Mucosa of descending colon (tissue), 3 donors: ENCODE results near the gene PLEKHG1. TPM values are rescaled to one million over a fixed set of nuclear protein-coding genes. Genes with fewer than 3 reads are reported as not detected.

Source experiments
- ATAC-seq: fragments of 200-7000 bp; cut with Tn5 transposase; one replicate; pipeline ENCODE4 v1.9.1; 2020; ENCODE audit warnings: mild to moderate bottlenecking, moderate library complexity
- DNase-seq, 3 donors: peaks; one replicate each; pipeline ENCODE4 v3.0.0-alpha.2; 2020
- H3K36me3 ChIP-seq: fragments of 200-600 bp; one replicate; pipeline ENCODE4 v1.8.0; 2021; ENCODE audit warnings: low read depth, mild to moderate bottlenecking
- H3K4me1 ChIP-seq: fragments of 200-600 bp; one replicate; pipeline ENCODE4 v1.8.0; 2021; ENCODE audit warnings: low read depth, mild to moderate bottlenecking
- H3K4me3 ChIP-seq: fragments of 200-600 bp; one replicate; pipeline ENCODE4 v1.8.0; 2021; ENCODE audit warnings: mild to moderate bottlenecking
- H3K9me3 ChIP-seq: fragments of 200-600 bp; one replicate; pipeline ENCODE4 v1.8.0; 2021; ENCODE audit warnings: mild to moderate bottlenecking
- intact Hi-C, 2 donors: fragments of 100-400 bp; cut with DNase I in 1 of 2; cut with micrococcal nuclease in 1 of 2; formaldehyde crosslinking; loops; one replicate each; pipeline versions ENCODE4 v1.11.0 to v1.11.1; 2022; cut with DNase I, micrococcal nuclease
- total RNA-seq, 3 donors: library from RNA; stranded (reverse); fragmentation: NEBNext Ultra II Directional in 2 of 3; extraction: Animal tissue kit (Norgen Biotek cat#: 25700) in 2 of 3; gene quantifications; one replicate each; pipeline versions ENCODE4 v1.2.1 to v1.2.4, GENCODE V29; 2021 to 2023
- TF ChIP-seq, protein P1 (sequence below): fragments of 200-600 bp; IDR thresholded peaks from one replicate; pipeline ENCODE4 v1.8.0; 2022; ENCODE audit warnings: antibody characterized with exemption, mild to moderate bottlenecking
- donor health status: DM: no; HTN: no; CAD: no; lungs with moderate emphysema.
- donor health status: DM: no; HTN: no; CAD: no.
- donor health status: DM: no; HTN: yes; CAD: no.

PLEKHG1 gene
- total RNA-seq, 3 donors from 2014 or later = 24.1 to 49.2 (median 29.1) TPM

DNA sequence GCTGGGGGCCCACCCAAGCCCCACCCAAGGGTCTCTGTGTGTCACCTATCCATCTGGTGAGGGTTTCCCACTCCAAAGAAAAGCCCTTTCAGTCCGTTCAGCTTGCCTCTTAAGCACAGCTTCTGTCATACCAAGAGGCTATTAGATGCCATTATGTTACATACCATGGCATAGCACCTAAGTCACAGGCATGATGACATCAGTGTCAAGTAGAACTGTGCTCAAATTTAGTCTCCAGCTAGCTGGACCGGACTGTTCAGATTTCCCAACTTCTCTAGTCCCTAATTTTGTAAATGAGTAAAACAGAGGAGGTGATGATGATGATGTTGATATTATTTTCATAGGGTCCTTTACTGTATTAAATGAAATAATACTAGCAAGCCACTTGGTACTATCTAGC is 19.2 kb upstream of the PLEKHG1 start:
- intact Hi-C loops = no loop called here
- H3K36me3 ChIP-seq = no peaks in the 10 kb centered on the region
- H3K9me3 ChIP-seq = no peaks in the 10 kb centered on the region
- ATAC-seq (no peak), DNase-seq (no peak)
- TF ChIP-seq, protein P1, sequence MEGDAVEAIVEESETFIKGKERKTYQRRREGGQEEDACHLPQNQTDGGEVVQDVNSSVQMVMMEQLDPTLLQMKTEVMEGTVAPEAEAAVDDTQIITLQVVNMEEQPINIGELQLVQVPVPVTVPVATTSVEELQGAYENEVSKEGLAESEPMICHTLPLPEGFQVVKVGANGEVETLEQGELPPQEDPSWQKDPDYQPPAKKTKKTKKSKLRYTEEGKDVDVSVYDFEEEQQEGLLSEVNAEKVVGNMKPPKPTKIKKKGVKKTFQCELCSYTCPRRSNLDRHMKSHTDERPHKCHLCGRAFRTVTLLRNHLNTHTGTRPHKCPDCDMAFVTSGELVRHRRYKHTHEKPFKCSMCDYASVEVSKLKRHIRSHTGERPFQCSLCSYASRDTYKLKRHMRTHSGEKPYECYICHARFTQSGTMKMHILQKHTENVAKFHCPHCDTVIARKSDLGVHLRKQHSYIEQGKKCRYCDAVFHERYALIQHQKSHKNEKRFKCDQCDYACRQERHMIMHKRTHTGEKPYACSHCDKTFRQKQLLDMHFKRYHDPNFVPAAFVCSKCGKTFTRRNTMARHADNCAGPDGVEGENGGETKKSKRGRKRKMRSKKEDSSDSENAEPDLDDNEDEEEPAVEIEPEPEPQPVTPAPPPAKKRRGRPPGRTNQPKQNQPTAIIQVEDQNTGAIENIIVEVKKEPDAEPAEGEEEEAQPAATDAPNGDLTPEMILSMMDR = no peak
- no peaks in the 10 kb centered on the region for H3K4me1 ChIP-seq
- no peak overlapping the region for H3K4me3 ChIP-seq

DNA sequence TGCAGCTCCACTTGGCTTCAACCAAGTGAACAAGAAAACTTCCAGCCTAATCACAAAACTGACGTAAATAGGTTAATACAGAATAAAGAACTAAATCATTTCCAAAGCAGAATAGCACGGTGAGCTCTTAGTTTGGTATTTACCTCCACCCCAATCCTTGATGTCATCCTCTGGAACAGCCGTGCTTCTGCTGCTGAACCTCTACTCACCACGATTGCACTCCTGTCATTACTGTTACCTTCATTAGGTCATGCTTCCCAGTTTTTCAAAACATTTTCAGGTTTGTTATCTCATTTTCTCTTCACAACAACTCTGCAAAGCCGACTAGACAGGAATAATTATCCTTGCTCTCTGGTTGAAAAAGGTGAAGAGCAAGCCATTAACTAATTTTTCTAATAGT is 15.6 kb upstream of the PLEKHG1 start:
- Histone ChIP-seq H3K36me3 (no peaks in the 10 kb centered on the region), H3K4me3 (no peak overlapping the region), H3K4me1 (no peaks in the 10 kb centered on the region), H3K9me3 (no peaks in the 10 kb centered on the region)
- ATAC-seq = no peak
- no peak for DNase-seq
- intact Hi-C loops = no loop called here
- TF ChIP-seq, protein P1 = no peak

DNA sequence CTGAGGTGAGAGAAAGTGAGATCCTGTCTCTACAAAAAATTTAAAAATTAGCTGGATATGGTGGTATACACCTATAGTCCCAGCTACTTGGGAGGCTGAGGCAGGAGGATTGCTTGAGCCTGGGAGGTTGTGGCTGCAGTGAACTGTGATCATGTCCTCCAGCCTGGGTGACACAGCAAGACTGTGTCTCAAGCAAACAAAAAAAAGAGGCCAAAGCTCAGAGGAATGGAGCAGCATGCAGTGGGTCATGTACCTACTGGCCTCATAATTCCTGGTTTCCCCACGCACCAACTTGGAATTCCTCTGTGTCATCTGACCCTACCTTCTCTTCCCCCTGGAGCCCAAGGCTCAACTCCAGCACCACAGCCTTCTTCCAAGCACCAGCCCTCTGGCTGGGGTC is 15.1 kb upstream of the PLEKHG1 start:
- intact Hi-C loops = no loop called here
- H3K36me3 ChIP-seq = no peaks in the 10 kb centered on the region
- ATAC-seq = peak; percentile 29
- no peaks in the 10 kb centered on the region for H3K9me3 ChIP-seq
- H3K4me1 ChIP-seq = no peaks in the 10 kb centered on the region
- TF ChIP-seq, protein P1 = no peak
- no peak for DNase-seq
- no peak overlapping the region for H3K4me3 ChIP-seq

DNA sequence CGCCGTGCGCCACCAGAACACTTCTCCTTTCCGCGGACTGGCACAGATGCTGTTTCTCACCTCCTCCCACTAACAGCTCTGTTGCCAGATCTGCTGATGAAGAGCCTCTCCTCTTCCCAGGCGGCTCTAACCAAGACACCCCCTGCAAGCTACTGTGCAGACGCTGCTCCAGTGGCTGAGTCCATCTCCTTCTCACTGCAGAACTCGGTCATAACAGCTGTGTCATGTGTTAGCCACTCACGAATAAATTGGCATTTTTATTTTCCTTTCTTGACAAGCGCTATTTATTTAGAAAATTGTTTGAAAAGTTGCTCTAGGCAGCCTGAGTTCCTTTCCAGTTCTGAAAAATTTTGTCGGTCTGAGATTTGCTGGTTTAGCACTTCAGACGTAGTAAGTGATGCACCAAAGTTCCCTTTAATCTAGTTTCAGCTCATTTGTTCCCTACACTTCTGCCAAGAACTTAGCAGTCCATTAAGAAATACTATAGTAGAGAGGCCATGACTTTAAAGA is 12.8 kb upstream of the PLEKHG1 start:
- DNase-seq = no peak
- Histone ChIP-seq H3K9me3 (no peaks in the 10 kb centered on the region), H3K36me3 (no peaks in the 10 kb centered on the region), H3K4me3 (no peak overlapping the region), H3K4me1 (no peaks in the 10 kb centered on the region)
- TF ChIP-seq, protein P1 = no peak
- intact Hi-C loops = no loop called here
- no peak for ATAC-seq

DNA sequence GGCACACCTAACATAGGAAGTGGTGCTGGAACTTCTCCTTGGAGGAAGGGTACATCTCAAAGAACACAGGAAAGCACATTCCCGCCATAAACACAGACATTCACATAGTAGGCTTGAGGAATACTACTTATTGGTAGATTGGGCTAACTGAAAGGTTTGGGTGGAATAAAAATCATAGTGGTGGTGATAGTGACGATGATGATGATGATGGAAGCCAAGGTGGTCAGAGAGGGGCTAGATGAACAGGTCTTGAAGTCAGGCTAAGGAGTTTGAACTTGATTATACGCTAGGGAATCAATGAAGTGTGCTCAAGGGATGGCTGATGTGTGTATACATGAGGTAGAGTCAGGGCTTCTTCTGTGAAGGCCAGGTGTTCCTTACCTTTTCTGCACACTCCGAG is 12.0 kb upstream of the PLEKHG1 start:
- no peak for ATAC-seq
- TF ChIP-seq, protein P1 = no peak
- Histone ChIP-seq H3K4me1 (no peaks in the 10 kb centered on the region), H3K4me3 (no peak overlapping the region), H3K36me3 (no peaks in the 10 kb centered on the region), H3K9me3 (no peaks in the 10 kb centered on the region)
- intact Hi-C loops = no loop called here
- no peak for DNase-seq
